LoVo (cell line): ENCODE data around the gene CCER1.

Experiments used
- DNase-seq: peaks from one replicate; pipeline ENCODE4 v3.0.0-alpha.2; 2016; ENCODE audit warnings: low spot score

CCER1 gene

GRCh38 chr12:90920222-90920621 is 34.8 kb downstream of the CCER1 start:
- no peak for DNase-seq

DNA sequence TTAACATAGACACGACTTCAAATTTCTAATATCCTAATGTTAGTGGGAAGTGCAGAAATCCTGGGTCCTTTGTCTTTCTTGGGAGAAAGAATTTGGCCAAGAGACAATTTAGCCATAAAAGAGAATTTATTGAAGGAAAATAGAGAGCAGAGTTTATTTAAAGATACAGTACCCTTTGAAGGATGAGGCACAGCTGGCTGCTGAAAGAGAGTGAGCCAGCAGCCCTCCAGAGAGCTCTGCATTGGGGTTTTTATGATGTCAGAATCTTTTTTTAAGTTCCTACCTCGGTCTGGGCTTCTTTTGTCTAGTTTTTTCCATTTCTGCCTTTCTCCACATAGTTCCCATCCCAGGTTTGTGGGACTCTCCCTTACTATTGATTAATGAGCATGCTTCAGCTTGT is 37.5 kb downstream of the CCER1 start:
- DNase-seq, result no peak

DNA sequence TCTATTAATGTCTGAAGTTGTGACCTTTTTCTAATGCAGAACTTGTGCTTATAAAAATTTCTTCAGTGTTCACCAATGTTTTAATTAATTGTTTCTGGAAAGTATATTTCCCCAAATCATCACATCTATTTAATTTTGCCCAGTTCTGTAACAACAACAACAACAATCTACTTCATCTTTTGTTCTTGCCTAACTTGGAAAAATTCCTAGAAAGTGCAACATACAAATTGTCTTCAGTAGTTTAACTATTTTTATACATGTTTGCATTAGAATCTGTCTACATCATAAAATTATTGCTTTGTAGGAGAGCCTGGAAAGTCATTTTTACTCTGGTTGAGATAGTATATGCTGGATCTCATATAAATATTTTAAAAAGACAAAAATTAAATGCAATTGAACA is 38.5 kb downstream of the CCER1 start:
- no peak for DNase-seq

- no peak for DNase-seq
These were observed 39.6 kb downstream of the CCER1 start for GRCh38 chr12:90915353-90915752.

DNA sequence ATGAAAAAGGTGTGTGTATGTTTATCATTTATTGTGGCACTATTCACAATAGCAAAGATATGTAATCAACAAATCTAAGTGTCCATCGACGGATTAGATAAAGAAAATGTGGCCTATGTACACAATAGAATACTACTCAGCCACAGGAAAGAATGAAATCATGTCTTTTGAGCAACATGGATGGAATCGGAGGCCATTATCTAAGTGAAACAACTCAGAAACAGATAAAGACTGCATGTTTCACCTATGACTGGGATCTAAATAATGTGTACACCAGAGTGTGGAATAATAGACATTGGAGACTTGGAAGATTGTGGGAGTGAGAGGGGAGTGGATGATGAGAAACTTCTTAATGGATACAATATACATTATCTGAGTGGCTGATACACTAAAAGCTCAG is 44.0 kb downstream of the CCER1 start:
- DNase-seq, result no peak

DNA sequence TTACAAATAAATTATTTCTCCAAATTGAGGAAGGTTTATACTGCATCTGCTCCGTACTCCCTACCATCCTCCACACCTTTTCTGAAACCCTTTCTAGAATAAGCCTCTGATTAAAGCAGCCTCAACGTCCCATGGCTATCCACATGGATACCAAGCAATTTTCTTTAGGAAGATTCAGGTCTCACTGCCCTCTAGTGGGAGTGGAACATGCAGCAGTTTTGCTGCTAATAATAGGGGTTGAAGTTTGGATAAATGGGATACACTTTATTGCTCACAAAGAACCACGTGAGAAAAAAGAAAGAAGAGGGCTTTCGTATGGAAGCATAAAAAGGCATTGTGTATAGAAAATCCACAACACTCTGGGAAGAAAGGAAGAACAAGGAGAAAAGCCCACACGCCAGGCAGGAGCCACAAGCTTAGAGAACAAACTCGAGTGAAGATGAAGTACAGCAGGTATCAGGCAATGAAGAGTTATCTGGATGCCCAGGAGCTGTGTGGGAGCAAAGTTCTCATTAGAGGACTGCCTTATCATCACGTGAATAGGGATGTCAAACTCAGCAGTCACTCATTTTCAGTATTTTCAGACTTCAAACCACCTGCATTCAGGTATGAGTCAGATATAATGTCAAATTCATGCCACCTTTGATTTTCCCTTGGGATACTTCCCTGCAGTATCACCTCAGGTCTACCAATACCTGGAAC is 45.8 kb downstream of the CCER1 start:
- peak; percentile 39 for DNase-seq

DNA sequence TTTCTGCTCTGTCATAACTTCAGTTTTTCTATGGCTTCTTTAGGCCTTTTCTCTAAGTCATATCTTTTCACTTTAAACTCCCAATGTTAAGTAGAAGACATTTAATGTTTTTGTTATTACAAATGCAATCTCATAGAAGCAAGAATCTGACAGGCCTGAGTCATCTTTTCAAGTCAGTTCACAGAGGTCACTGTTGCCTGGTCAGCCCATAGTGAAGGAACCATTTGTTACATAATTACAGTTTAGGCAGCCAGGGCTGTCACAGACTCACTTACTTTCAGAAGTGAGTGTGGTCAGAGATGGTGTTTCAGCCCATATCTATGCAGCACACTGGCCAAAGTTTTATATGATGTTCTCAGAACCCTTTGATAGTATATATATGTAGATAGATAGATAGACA is 46.5 kb downstream of the CCER1 start:
- DNase-seq, result no peak

- DNase-seq, result no peak
These were observed 49.1 kb downstream of the CCER1 start for GRCh38 chr12:90905691-90906370.

- no peak for DNase-seq
These were observed 52.4 kb downstream of the CCER1 start for GRCh38 chr12:90902596-90902995.
